HCT116 (cell line): ENCODE data around the gene RPTOR. TPM values are rescaled to one million over a fixed set of nuclear protein-coding genes. Genes with fewer than 3 reads are reported as not detected.

Experiments
- ATAC-seq: fragments of 200-7000 bp; cut with Tn5 transposase; 2 replicates; pipeline ENCODE4 v1.9.1; 2020; ENCODE audit warnings: mild to moderate bottlenecking, moderate library complexity
- BruUV-seq: library from RNA; stranded (reverse); fragments of 400-500 nt; replicated peaks from 2 replicates; lab custom pipeline; 2021; lab: Mats Ljungman, UMichigan
- CTCF ChIA-PET: fragments of 300-600 bp; sonication (Branson Sonifier 250); formaldehyde crosslinking; loops from one replicate; lab custom pipeline; 2021; ENCODE audit warnings: antibody characterized with exemption; lab: Charles Lee
- POLR2A ChIA-PET: fragments of 300-600, 350-600 bp; sonication (Branson Sonifier 250); formaldehyde crosslinking; loops from one replicate; lab custom pipeline; 2021; ENCODE audit warnings: antibody characterized with exemption; lab: Charles Lee
- RAD21 ChIA-PET, 2 experiments: fragments of 300-600 bp; sonication (Branson Sonifier 250); formaldehyde crosslinking; loops; one replicate each; lab custom pipeline; 2023; ENCODE audit warnings: low total read pairs in 2 of 2; ENCODE audit not compliant: uncharacterized antibody in 2 of 2, unreplicated experiment in 2 of 2, low non-redundant PET in 1 of 2; lab: Charles Lee
- DNase-seq: peaks from one replicate; pipeline ENCODE4 v3.0.0-alpha.2; 2010; ENCODE audit warnings: low read depth, low spot score
- H2AFZ ChIP-seq: fragments of 200-600 bp; shearing (Covaris generic), sonication (generic); 2 replicates; pipeline ENCODE4 v1.6.1; 2017; ENCODE audit warnings: low read depth, mixed run types, mixed read lengths, antibody characterized with exemption, low read length; ENCODE audit not compliant: poor library complexity, severe bottlenecking
- H3K27ac ChIP-seq: 2 replicates; pipeline ENCODE4 v1.5.1; 2012; ENCODE audit warnings: low read depth, low read length
- H3K27me3 ChIP-seq: fragments of 200-600 bp; sonication (generic); 2 replicates; pipeline ENCODE4 v1.6.1; 2016; ENCODE audit warnings: mixed run types, low read length, mixed read lengths; ENCODE audit not compliant: insufficient read depth
- H3K36me3 ChIP-seq, 2 experiments: fragments of 200-500 bp in 1 of 2; fragments of 200-600 bp in 1 of 2; sonication (Bioruptor generic) in 1 of 2; sonication (generic) in 1 of 2; 2 replicates each; pipeline versions ENCODE4 v1.5.1 to v1.6.1; 2014 to 2016; ENCODE audit warnings: low read length in 2 of 2, inconsistent platforms in 1 of 2, mixed read lengths in 1 of 2, mixed run types in 1 of 2; ENCODE audit not compliant: insufficient read depth in 2 of 2, control insufficient read depth in 1 of 2
- H3K4me1 ChIP-seq, 2 experiments: fragments of 200-600 bp in 1 of 2; sonication (generic) in 1 of 2; 2 replicates each; pipeline versions ENCODE4 v1.5.1 to v1.6.1; 2012 to 2017; ENCODE audit warnings: low read length in 2 of 2, inconsistent platforms in 1 of 2, mild to moderate bottlenecking in 1 of 2, mixed read lengths in 1 of 2, mixed run types in 1 of 2, moderate library complexity in 1 of 2; ENCODE audit not compliant: insufficient read depth in 2 of 2, control insufficient read depth in 1 of 2
- H3K4me2 ChIP-seq: fragments of 200-600 bp; sonication (generic); 2 replicates; pipeline ENCODE4 v1.6.1; 2017; ENCODE audit warnings: mixed run types, low read length, mixed read lengths
- H3K4me3 ChIP-seq, 2 experiments: fragments of 200-600 bp in 1 of 2; sonication (generic) in 1 of 2; replicated peaks in 1 of 2; 2 replicates each; pipeline ENCODE4 v1.5.1; 2011 to 2016; ENCODE audit warnings: low read length in 2 of 2, control low read depth in 1 of 2, low read depth in 1 of 2, mild to moderate bottlenecking in 1 of 2, mixed read lengths in 1 of 2, mixed run types in 1 of 2
- H3K79me2 ChIP-seq: fragments of 200-600 bp; sonication (generic); 2 replicates; pipeline ENCODE4 v1.6.1; 2017; ENCODE audit warnings: mild to moderate bottlenecking, mixed run types, low read length, moderate library complexity, mixed read lengths; ENCODE audit not compliant: insufficient read depth
- H3K9ac ChIP-seq: fragments of 200-600 bp; sonication (generic); 2 replicates; pipeline ENCODE4 v1.6.1; 2016; ENCODE audit warnings: low read length, mixed read lengths
- H3K9me2 ChIP-seq: fragments of 200-600 bp; sonication (generic), shearing (Covaris generic); 2 replicates; pipeline ENCODE4 v1.6.1; 2017; ENCODE audit warnings: mixed run types, mild to moderate bottlenecking, moderate library complexity; ENCODE audit not compliant: insufficient read depth
- H3K9me3 ChIP-seq, 2 experiments: fragments of 200-500 bp in 1 of 2; fragments of 200-600 bp in 1 of 2; sonication (Bioruptor generic) in 1 of 2; sonication (generic) in 1 of 2; 2 replicates each; pipeline ENCODE4 v1.6.1; 2014 to 2017; ENCODE audit warnings: low read length in 2 of 2, mixed read lengths in 2 of 2, inconsistent platforms in 1 of 2, low read depth in 1 of 2, mild to moderate bottlenecking in 1 of 2, mixed run types in 1 of 2, moderate library complexity in 1 of 2; ENCODE audit not compliant: control insufficient read depth in 1 of 2, insufficient read depth in 1 of 2
- H4K20me1 ChIP-seq: fragments of 200-600 bp; sonication (generic), shearing (Covaris generic); 2 replicates; pipeline ENCODE4 v1.6.1; 2017; ENCODE audit warnings: mixed run types, mild to moderate bottlenecking, moderate library complexity; ENCODE audit not compliant: insufficient read depth
- ATF3 ChIP-seq: IDR thresholded peaks from 2 replicates; pipeline ENCODE4 v1.6.1; 2012
- CBX3 ChIP-seq: IDR thresholded peaks from 2 replicates; pipeline ENCODE4 v1.6.1; 2012; ENCODE audit warnings: low read depth
- CEBPB ChIP-seq: IDR thresholded peaks from 2 replicates; pipeline ENCODE4 v1.6.1; 2012; ENCODE audit warnings: low read depth
- CTCF ChIP-seq, 3 experiments: fragments of 200-600 bp in 1 of 3; sonication (generic) in 1 of 3; IDR thresholded peaks in 2 of 3; conservative IDR thresholded peaks in 1 of 3; 2 replicates each; pipeline ENCODE4 v1.5.1; 2012 to 2017; ENCODE audit warnings: low read depth in 2 of 3, low read length in 2 of 3, antibody characterized with exemption in 1 of 3, borderline replicate concordance in 1 of 3, control low read depth in 1 of 3, mild to moderate bottlenecking in 1 of 3, mixed read lengths in 1 of 3, mixed run types in 1 of 3, moderate library complexity in 1 of 3; ENCODE audit not compliant: insufficient read depth in 1 of 3
- ELF1 ChIP-seq: IDR thresholded peaks from 2 replicates; pipeline ENCODE4 v1.6.1; 2012; ENCODE audit warnings: low read depth, borderline replicate concordance
- EZH2phosphoT487 ChIP-seq: fragments of 200-600 bp; IDR thresholded peaks from 2 replicates; pipeline ENCODE4 v1.6.1; 2018; ENCODE audit warnings: antibody characterized with exemption, borderline replicate concordance
- MAX ChIP-seq: IDR thresholded peaks from 2 replicates; pipeline ENCODE4 v1.6.1; 2012
- POLR2A ChIP-seq: IDR thresholded peaks from 2 replicates; pipeline ENCODE4 v1.7.0; 2011; ENCODE audit warnings: borderline replicate concordance; ENCODE audit not compliant: insufficient read depth, insufficient read length; ENCODE audit errors: extremely low read depth
- POLR2AphosphoS5 ChIP-seq: IDR thresholded peaks from 2 replicates; pipeline ENCODE4 v1.6.1; 2011; ENCODE audit warnings: mild to moderate bottlenecking, low read depth, low read length, moderate library complexity
- RAD21 ChIP-seq: IDR thresholded peaks from 2 replicates; pipeline ENCODE4 v1.6.1; 2012; ENCODE audit warnings: low read depth, mild to moderate bottlenecking
- REST ChIP-seq: IDR thresholded peaks from 2 replicates; pipeline ENCODE4 v1.6.1; 2012; ENCODE audit warnings: low read depth
- SIN3A ChIP-seq: IDR thresholded peaks from 2 replicates; pipeline ENCODE4 v1.6.1; 2012; ENCODE audit warnings: low read depth
- SP1 ChIP-seq: IDR thresholded peaks from 2 replicates; pipeline ENCODE4 v1.6.1; 2012; ENCODE audit warnings: low read depth
- SRF ChIP-seq: IDR thresholded peaks from 2 replicates; pipeline ENCODE4 v1.6.1; 2012; ENCODE audit warnings: low read depth
- ZBTB33 ChIP-seq: IDR thresholded peaks from 2 replicates; pipeline ENCODE4 v1.6.1; 2011; ENCODE audit warnings: mild to moderate bottlenecking, low read length, moderate library complexity; ENCODE audit not compliant: insufficient replicate concordance; ENCODE audit errors: extremely low read depth
- ZFX ChIP-seq: fragments of 450-650 bp; IDR thresholded peaks from 2 replicates; pipeline ENCODE4 v1.6.1; 2017
- ZNF274 ChIP-seq: fragments of 200-500 bp; sonication (Bioruptor generic); IDR thresholded peaks from 2 replicates; pipeline ENCODE4 v1.6.1; 2014; ENCODE audit warnings: mild to moderate bottlenecking, low read depth, low read length, inconsistent platforms
- intact Hi-C: fragments of 100-400 bp; cut with micrococcal nuclease; formaldehyde crosslinking; loops from 2 replicates; pipeline ENCODE4 v1.10.0; 2022
- total RNA-seq: library from RNA; stranded (reverse); gene quantifications from one replicate; pipeline ENCODE4 v1.2.1, GENCODE V29; 2021; ENCODE audit not compliant: unreplicated experiment

Gene RPTOR
- total RNA-seq, 1 experiment from 2014 or later = 69.5 TPM

GRCh38 chr17:80890921-80891396 lies 346.3 kb downstream of the RPTOR start:
- Histone ChIP-seq H3K36me3 (peaks cover 2 to 17% of the 10 kb centered on the region in 2 experiments; a peak in 2 of 4 replicates), H3K9ac (peak overlapping the region; percentile 65), H3K4me1 (peaks cover 37 to 48% of the 10 kb centered on the region in 2 experiments), H3K27ac (peak overlapping the region; percentile 96), H2AFZ (no peak overlapping the region), H3K9me2 (no peaks in the 10 kb centered on the region), H4K20me1 (no peaks in the 10 kb centered on the region; the same call in 1 of the 2 replicates)
- RAD21 ChIA-PET = no interaction called here
- ATAC-seq (no peak), DNase-seq (no peak)
- intact Hi-C loops = loop anchor here (2.0 to 10.0 kb wide), 3 partner anchors 24 to 436 kb away; no protein-coding TSS in a partner anchor
- no TSS peak for BruUV-seq
- TF ChIP-seq POLR2A = no peak
- no peak for TF ChIP-seq RAD21
- TF ChIP-seq REST = no peak
- TF ChIP-seq ELF1 = no peak
- TF ChIP-seq CTCF (IDR thresholded peaks at IDR 0.05 in 2 of 3, conservative IDR thresholded peaks at IDR 0.05 in 1 of 3; ENCODE audit: borderline replicate concordance in 1 of 3, insufficient read depth in 1 of 3, low read depth in 2 of 3, low read length in 2 of 3) = no peak
- TF ChIP-seq SRF = no peak
- TF ChIP-seq CEBPB = no peak
- TF ChIP-seq ZFX = no peak
- TF ChIP-seq ZNF274 = no peak
- TF ChIP-seq SP1 = no peak
- TF ChIP-seq ATF3 = no peak
- no peak for TF ChIP-seq CBX3
- no peak for TF ChIP-seq EZH2phosphoT487
- no peak for TF ChIP-seq SIN3A
- TF ChIP-seq MAX = no peak
- TF ChIP-seq ZBTB33 = no peak
- TF ChIP-seq POLR2AphosphoS5 = no peak
- TF ChIP-seq, all 23 proteins: peak for 0
- peak overlapping the region; percentile 83 for H3K4me2 ChIP-seq
- POLR2A ChIA-PET = interaction anchor here (1.2 kb wide), 1 partner anchor 10 kb away, joined by 3 read pairs; no protein-coding TSS in a partner anchor
- CTCF ChIA-PET = interaction anchor here (1.0 to 1.5 kb wide), 3 partner anchors 10 to 241 kb away, joined by 3 read pairs; no protein-coding TSS in a partner anchor
- H3K4me3 ChIP-seq = peak overlapping the region; percentile 23 to 47
- H3K9me3 ChIP-seq = no peaks in the 10 kb centered on the region
- no peaks in the 10 kb centered on the region for H3K27me3 ChIP-seq
- H3K79me2 ChIP-seq = no peaks in the 10 kb centered on the region
